Measurements from ENCODE around the gene PBLD. TPM values are rescaled to one million over a fixed set of nuclear protein-coding genes. Genes with fewer than 3 reads are reported as not detected.

The PBLD gene
- total RNA-seq, 1 experiment from 2014 or later, result 5.6 TPM

GRCh38 chr10:68237173-68237572 lies 95.6 kb downstream of the PBLD start:
- H3K4me3 Mint-ChIP-seq (ENCODE audit: unreplicated experiment), result no peak overlapping the region
- ChIA-PET POLR2A (no interaction called here), CTCF (interaction anchor here (0.8 to 0.9 kb wide), 2 partner anchors 65 to 66 kb away, joined by 3 read pairs; no protein-coding TSS in a partner anchor)
- intact Hi-C loops (cut with micrococcal nuclease), result no loop called here
- no peaks in the 10 kb centered on the region for H3K36me3 Mint-ChIP-seq (ENCODE audit: insufficient read depth, unreplicated experiment)
- TF ChIP-seq, protein P1, sequence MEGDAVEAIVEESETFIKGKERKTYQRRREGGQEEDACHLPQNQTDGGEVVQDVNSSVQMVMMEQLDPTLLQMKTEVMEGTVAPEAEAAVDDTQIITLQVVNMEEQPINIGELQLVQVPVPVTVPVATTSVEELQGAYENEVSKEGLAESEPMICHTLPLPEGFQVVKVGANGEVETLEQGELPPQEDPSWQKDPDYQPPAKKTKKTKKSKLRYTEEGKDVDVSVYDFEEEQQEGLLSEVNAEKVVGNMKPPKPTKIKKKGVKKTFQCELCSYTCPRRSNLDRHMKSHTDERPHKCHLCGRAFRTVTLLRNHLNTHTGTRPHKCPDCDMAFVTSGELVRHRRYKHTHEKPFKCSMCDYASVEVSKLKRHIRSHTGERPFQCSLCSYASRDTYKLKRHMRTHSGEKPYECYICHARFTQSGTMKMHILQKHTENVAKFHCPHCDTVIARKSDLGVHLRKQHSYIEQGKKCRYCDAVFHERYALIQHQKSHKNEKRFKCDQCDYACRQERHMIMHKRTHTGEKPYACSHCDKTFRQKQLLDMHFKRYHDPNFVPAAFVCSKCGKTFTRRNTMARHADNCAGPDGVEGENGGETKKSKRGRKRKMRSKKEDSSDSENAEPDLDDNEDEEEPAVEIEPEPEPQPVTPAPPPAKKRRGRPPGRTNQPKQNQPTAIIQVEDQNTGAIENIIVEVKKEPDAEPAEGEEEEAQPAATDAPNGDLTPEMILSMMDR (IDR thresholded peaks at IDR 0.05; ENCODE audit: unreplicated experiment), result no peak
- H3K4me1 Mint-ChIP-seq (ENCODE audit: insufficient read depth, unreplicated experiment), result no peaks in the 10 kb centered on the region
- H3K27ac Mint-ChIP-seq (ENCODE audit: low read depth, unreplicated experiment), result no peak overlapping the region
- no peaks in the 10 kb centered on the region for H3K9me3 Mint-ChIP-seq (ENCODE audit: unreplicated experiment)
- no peak for DNase-seq (ENCODE audit: unreplicated experiment)
- BruUV-seq (replicated peaks), result no TSS peak
- peaks cover 3% of the 10 kb centered on the region for H3K27me3 Mint-ChIP-seq (ENCODE audit: insufficient read depth, unreplicated experiment)

GRCh38 chr10:68235581-68235980 lies 97.1 kb downstream of the PBLD start:
- TF ChIP-seq, protein P1 (IDR thresholded peaks at IDR 0.05; ENCODE audit: unreplicated experiment), result no peak
- ChIA-PET POLR2A (interaction anchor here (0.6 to 1.5 kb wide), 2 partner anchors 10 to 151 kb away, joined by 3 to 4 read pairs; no protein-coding TSS in a partner anchor), CTCF (no interaction called here)
- H3K27me3 Mint-ChIP-seq (ENCODE audit: insufficient read depth, unreplicated experiment), result peaks cover 11% of the 10 kb centered on the region
- no peaks in the 10 kb centered on the region for H3K9me3 Mint-ChIP-seq (ENCODE audit: unreplicated experiment)
- intact Hi-C loops (cut with micrococcal nuclease), result no loop called here
- no TSS peak for BruUV-seq (replicated peaks)
- H3K4me1 Mint-ChIP-seq (ENCODE audit: insufficient read depth, unreplicated experiment), result no peaks in the 10 kb centered on the region
- H3K36me3 Mint-ChIP-seq (ENCODE audit: insufficient read depth, unreplicated experiment), result no peaks in the 10 kb centered on the region
- DNase-seq (ENCODE audit: unreplicated experiment), result no peak
- no peak overlapping the region for H3K4me3 Mint-ChIP-seq (ENCODE audit: unreplicated experiment)
- H3K27ac Mint-ChIP-seq (ENCODE audit: low read depth, unreplicated experiment), result no peak overlapping the region

DNA sequence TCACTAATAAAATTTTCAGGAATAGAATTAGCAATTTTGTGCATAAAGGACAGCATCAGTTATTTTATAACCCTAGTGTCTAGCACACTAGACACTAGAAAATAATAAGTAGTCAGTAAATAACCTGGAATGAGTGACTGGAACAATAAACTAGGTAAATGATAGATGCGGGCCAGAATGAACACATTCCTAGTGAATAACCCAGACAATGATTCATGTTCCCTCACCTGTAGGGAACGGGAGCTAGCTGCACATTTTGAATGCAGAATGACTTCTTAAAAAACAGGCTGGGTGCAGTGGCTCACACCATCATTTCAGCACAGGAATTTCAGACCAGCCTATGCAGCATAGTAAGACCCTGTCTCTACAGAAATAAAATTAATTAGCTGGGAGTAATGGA lies 97.6 kb downstream of the PBLD start:
- intact Hi-C loops (cut with micrococcal nuclease), result no loop called here
- DNase-seq (ENCODE audit: unreplicated experiment), result peak; percentile 22
- ChIA-PET CTCF (no interaction called here), POLR2A (interaction anchor here (1.5 kb wide), 1 partner anchor 10 kb away, joined by 4 read pairs; no protein-coding TSS in a partner anchor)
- no peaks in the 10 kb centered on the region for H3K4me1 Mint-ChIP-seq (ENCODE audit: insufficient read depth, unreplicated experiment)
- peaks cover 11% of the 10 kb centered on the region for H3K27me3 Mint-ChIP-seq (ENCODE audit: insufficient read depth, unreplicated experiment)
- TF ChIP-seq, protein P1 (IDR thresholded peaks at IDR 0.05; ENCODE audit: unreplicated experiment), result no peak
- no peak overlapping the region for H3K27ac Mint-ChIP-seq (ENCODE audit: low read depth, unreplicated experiment)
- no TSS peak for BruUV-seq (replicated peaks)
- H3K9me3 Mint-ChIP-seq (ENCODE audit: unreplicated experiment), result no peaks in the 10 kb centered on the region
- no peaks in the 10 kb centered on the region for H3K36me3 Mint-ChIP-seq (ENCODE audit: insufficient read depth, unreplicated experiment)
- H3K4me3 Mint-ChIP-seq (ENCODE audit: unreplicated experiment), result no peak overlapping the region

DNA sequence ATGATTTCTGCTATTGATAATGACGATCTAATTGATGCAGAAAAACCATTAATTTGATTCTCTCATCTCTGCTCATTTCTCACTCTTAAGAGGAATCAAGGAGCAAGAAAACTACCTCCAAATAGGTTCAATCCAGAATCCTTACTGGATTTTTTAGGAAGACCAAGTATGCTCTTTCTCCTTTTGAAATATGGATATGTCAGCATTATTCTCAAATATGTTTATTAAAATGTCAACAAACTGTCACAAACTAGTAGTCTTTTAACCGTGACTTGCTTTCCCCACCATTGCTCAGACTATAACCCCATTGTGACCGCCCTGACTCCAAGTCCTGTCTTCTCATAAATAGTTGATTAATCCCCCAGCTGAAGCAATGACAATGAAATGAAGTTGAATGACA lies 99.7 kb downstream of the PBLD start:
- Mint-ChIP-seq H3K4me1 (ENCODE audit: insufficient read depth, unreplicated experiment) (no peaks in the 10 kb centered on the region), H3K4me3 (ENCODE audit: unreplicated experiment) (no peak overlapping the region), H3K27me3 (ENCODE audit: insufficient read depth, unreplicated experiment) (peaks cover 11% of the 10 kb centered on the region), H3K27ac (ENCODE audit: low read depth, unreplicated experiment) (no peak overlapping the region), H3K9me3 (ENCODE audit: unreplicated experiment) (no peaks in the 10 kb centered on the region), H3K36me3 (ENCODE audit: insufficient read depth, unreplicated experiment) (no peaks in the 10 kb centered on the region)
- ChIA-PET POLR2A (no interaction called here), CTCF (no interaction called here)
- TF ChIP-seq, protein P1 (IDR thresholded peaks at IDR 0.05; ENCODE audit: unreplicated experiment), result no peak
- no peak for DNase-seq (ENCODE audit: unreplicated experiment)
- BruUV-seq (replicated peaks), result no TSS peak
- intact Hi-C loops (cut with micrococcal nuclease), result no loop called here

Other genes starting within 250 kb of the PBLD start
- 0.22 and 0.37 TPM in 2 replicates for gene MYPN, start 223.4 kb downstream of the PBLD start, total RNA-seq (2022)
- not detected in 2 replicates for gene ATOH7, start 100.8 kb downstream of the PBLD start, total RNA-seq (2022)
- gene HNRNPH3, start 864 bp downstream of the PBLD start, total RNA-seq (2022), result 216 and 285 TPM in 2 replicates
- gene RUFY2, start 74.3 kb upstream of the PBLD start, total RNA-seq (2022), result 25.9 and 32.0 TPM in 2 replicates
- 2.6 and 6.9 TPM in 2 replicates for gene DNA2, start 139.0 kb upstream of the PBLD start, total RNA-seq (2022)
- gene SLC25A16, start 194.6 kb upstream of the PBLD start, total RNA-seq (2022), result 18.3 and 20.0 TPM in 2 replicates
- 0.05 TPM in 1 of 2 replicates, not detected in the other for gene TET1, start 227.4 kb upstream of the PBLD start, total RNA-seq (2022)

All from MCF 10A (cell line).